ENCODE measurements around the gene NID2.

Gene NID2

GRCh38 chr14:52006361-52006760 lies 62.5 kb downstream of the NID2 start:
- no peak for DNase-seq (ENCODE audit: low read depth in 2 of 3, low spot score in 1 of 3)

GRCh38 chr14:52005625-52006024 lies 63.2 kb downstream of the NID2 start:
- no peak for DNase-seq (ENCODE audit: low read depth in 2 of 3, low spot score in 1 of 3)

- no peak for DNase-seq (ENCODE audit: low read depth in 2 of 3, low spot score in 1 of 3)
Observed at GRCh38 chr14:52003324-52003723, 65.5 kb downstream of the NID2 start.

- DNase-seq (ENCODE audit: low read depth in 2 of 3, low spot score in 1 of 3): no peak
Observed at GRCh38 chr14:52002542-52002941, 66.3 kb downstream of the NID2 start.

- DNase-seq (ENCODE audit: low read depth in 2 of 3, low spot score in 1 of 3): no peak
Observed at GRCh38 chr14:52000696-52001095, 68.2 kb downstream of the NID2 start.

- no peak for DNase-seq (ENCODE audit: low read depth in 2 of 3, low spot score in 1 of 3)
Observed at GRCh38 chr14:52000019-52000582, 68.8 kb downstream of the NID2 start.

GRCh38 chr14:51999084-51999483 lies 69.8 kb downstream of the NID2 start:
- no peak for DNase-seq (ENCODE audit: low read depth in 2 of 3, low spot score in 1 of 3)

- DNase-seq (ENCODE audit: low read depth in 2 of 3, low spot score in 1 of 3): no peak
Observed at GRCh38 chr14:51998348-51998747, 70.5 kb downstream of the NID2 start.

GRCh38 chr14:51996148-51996746 lies 72.6 kb downstream of the NID2 start:
- peak in 1 of 3 donors; percentile 41 for DNase-seq (ENCODE audit: low read depth in 2 of 3, low spot score in 1 of 3)

- DNase-seq (ENCODE audit: low read depth in 2 of 3, low spot score in 1 of 3): no peak
Observed at GRCh38 chr14:51993285-51993920, 75.5 kb downstream of the NID2 start.

- no peak for DNase-seq (ENCODE audit: low read depth in 2 of 3, low spot score in 1 of 3)
Observed at GRCh38 chr14:51990488-51990887, 78.4 kb downstream of the NID2 start.

GRCh38 chr14:51989293-51990234 lies 79.3 kb downstream of the NID2 start, which contains the start of gene RTRAF:
Gene RTRAF, plus strand, starts transcription at chr14:51989546. Its CDS starts 94 bp downstream, at chr14:51989640.
- peak; percentile 83 to 89 (median 86) for DNase-seq (ENCODE audit: low read depth in 2 of 3, low spot score in 1 of 3)

- DNase-seq (ENCODE audit: low read depth in 2 of 3, low spot score in 1 of 3): no peak
Observed at GRCh38 chr14:51988221-51988620, 80.6 kb downstream of the NID2 start.

- DNase-seq (ENCODE audit: low read depth in 2 of 3, low spot score in 1 of 3): no peak
Observed at GRCh38 chr14:51981218-51981854, 87.5 kb downstream of the NID2 start.

- peak; percentile 71 to 93 (median 76) for DNase-seq (ENCODE audit: low read depth in 2 of 3, low spot score in 1 of 3)
Observed at GRCh38 chr14:51979088-51979709, 89.7 kb downstream of the NID2 start.

GRCh38 chr14:51978681-51979085 lies 90.2 kb downstream of the NID2 start:
- DNase-seq (ENCODE audit: low read depth in 2 of 3, low spot score in 1 of 3): no peak

GRCh38 chr14:51977075-51977474 lies 91.8 kb downstream of the NID2 start:
- DNase-seq (ENCODE audit: low read depth in 2 of 3, low spot score in 1 of 3): no peak

- DNase-seq (ENCODE audit: low read depth in 2 of 3, low spot score in 1 of 3): no peak
Observed at GRCh38 chr14:51972566-51972965, 96.3 kb downstream of the NID2 start.

- no peak for DNase-seq (ENCODE audit: low read depth in 2 of 3, low spot score in 1 of 3)
Observed at GRCh38 chr14:51969852-51970540, 98.9 kb downstream of the NID2 start.

- DNase-seq (ENCODE audit: low read depth in 2 of 3, low spot score in 1 of 3): no peak
Observed at GRCh38 chr14:51967521-51967920, 101.3 kb downstream of the NID2 start.
